Ectodermal cell (in vitro differentiated cells): ENCODE data around the gene OR4D1.

Experiments
- H3K27ac ChIP-seq: 2 replicates; pipeline ENCODE4 v1.7.0; 2013; ENCODE audit warnings: mild to moderate bottlenecking, low read depth, low read length; ENCODE audit not compliant: insufficient read depth, poor library complexity, severe bottlenecking
- H3K27me3 ChIP-seq: 2 replicates; pipeline ENCODE4 v1.7.0; 2013; ENCODE audit warnings: mild to moderate bottlenecking, low read length; ENCODE audit not compliant: insufficient read depth, control insufficient read depth, poor library complexity, severe bottlenecking
- H3K36me3 ChIP-seq: one replicate; pipeline ENCODE4 v1.7.0; 2013; ENCODE audit warnings: low read length; ENCODE audit not compliant: control insufficient read depth, insufficient read depth
- H3K4me1 ChIP-seq: one replicate; pipeline ENCODE4 v1.7.0; 2013; ENCODE audit warnings: low read length; ENCODE audit not compliant: control insufficient read depth, insufficient read depth
- H3K4me3 ChIP-seq: 2 replicates; pipeline ENCODE4 v1.7.0; 2013; ENCODE audit warnings: low read depth, low read length, control low read depth; ENCODE audit not compliant: insufficient read depth
- H3K9me3 ChIP-seq: 2 replicates; pipeline ENCODE4 v1.7.0; 2013; ENCODE audit warnings: mild to moderate bottlenecking, low read length, moderate library complexity; ENCODE audit not compliant: control insufficient read depth
- WGBS, 2 experiments: methylation state at CpG; one replicate each; pipeline ENCODE4 v1.1.7; 2013; ENCODE audit warnings: missing lambda C conversion rate in 2 of 2; 5-methylcytosine and 5-hydroxymethylcytosine counted together

Gene OR4D1

GRCh38 chr17:58172369-58173071 is 24.3 kb downstream of the OR4D1 start:
- no peaks in the 10 kb centered on the region for H3K4me1 ChIP-seq
- no peaks in the 10 kb centered on the region for H3K36me3 ChIP-seq
- H3K4me3 ChIP-seq, result no peak overlapping the region
- no peaks in the 10 kb centered on the region for H3K9me3 ChIP-seq
- H3K27ac ChIP-seq, result no peak overlapping the region
- peaks cover 14% of the 10 kb centered on the region for H3K27me3 ChIP-seq
- 42 to 44% methylated on average over 2 of the region's 2 CpGs for WGBS, 2 experiments

- H3K4me3 ChIP-seq, result no peak overlapping the region
- no peaks in the 10 kb centered on the region for H3K4me1 ChIP-seq
- H3K27me3 ChIP-seq, result peaks cover 4% of the 10 kb centered on the region
- no peak overlapping the region for H3K27ac ChIP-seq
- H3K36me3 ChIP-seq, result no peaks in the 10 kb centered on the region
- 64 to 70% methylated on average over 2 to 3 of the region's 3 CpGs for WGBS, 2 experiments
- no peaks in the 10 kb centered on the region for H3K9me3 ChIP-seq
Measured at GRCh38 chr17:58174871-58175270, 26.7 kb downstream of the OR4D1 start.

- Histone ChIP-seq H3K9me3 (no peaks in the 10 kb centered on the region), H3K27me3 (no peaks in the 10 kb centered on the region), H3K36me3 (no peaks in the 10 kb centered on the region), H3K4me1 (no peaks in the 10 kb centered on the region), H3K4me3 (no peak overlapping the region), H3K27ac (no peak overlapping the region)
- WGBS, 2 experiments, result 47 to 61% methylated on average over 6 to 7 of the region's 7 CpGs
Measured at GRCh38 chr17:58176200-58176599, 28.0 kb downstream of the OR4D1 start.

DNA sequence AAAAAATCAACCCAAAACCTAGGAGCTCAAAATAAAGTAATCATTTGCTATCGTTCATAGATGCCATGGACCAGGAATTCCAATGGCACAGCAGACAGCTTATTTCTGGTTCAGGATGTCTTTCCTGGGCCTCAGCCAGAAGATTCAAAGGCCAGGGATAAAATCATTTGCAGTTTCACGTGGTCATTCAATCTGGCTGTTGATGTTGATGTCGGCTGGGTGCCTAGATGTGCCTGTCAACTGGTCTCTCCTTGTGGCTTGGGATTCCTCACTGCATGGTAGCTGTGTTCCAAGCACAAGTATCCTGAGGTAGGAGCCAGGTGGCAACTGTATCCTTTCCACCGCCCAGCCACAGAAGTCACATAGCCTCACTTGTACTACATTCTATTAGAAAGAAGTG is 33.6 kb downstream of the OR4D1 start:
- H3K27ac ChIP-seq, result no peak overlapping the region
- 80 to 94% methylated on average over 4 of the region's 4 CpGs for WGBS, 2 experiments

GRCh38 chr17:58183514-58183913 is 35.3 kb downstream of the OR4D1 start:
- no peaks in the 10 kb centered on the region for H3K27me3 ChIP-seq

More for the DNA sequence above, 33.6 kb downstream of the OR4D1 start:
- H3K4me1 ChIP-seq, result no peaks in the 10 kb centered on the region
- no peak overlapping the region for H3K4me3 ChIP-seq
- no peaks in the 10 kb centered on the region for H3K9me3 ChIP-seq
- H3K27me3 ChIP-seq, result no peaks in the 10 kb centered on the region
- H3K36me3 ChIP-seq, result no peaks in the 10 kb centered on the region

DNA sequence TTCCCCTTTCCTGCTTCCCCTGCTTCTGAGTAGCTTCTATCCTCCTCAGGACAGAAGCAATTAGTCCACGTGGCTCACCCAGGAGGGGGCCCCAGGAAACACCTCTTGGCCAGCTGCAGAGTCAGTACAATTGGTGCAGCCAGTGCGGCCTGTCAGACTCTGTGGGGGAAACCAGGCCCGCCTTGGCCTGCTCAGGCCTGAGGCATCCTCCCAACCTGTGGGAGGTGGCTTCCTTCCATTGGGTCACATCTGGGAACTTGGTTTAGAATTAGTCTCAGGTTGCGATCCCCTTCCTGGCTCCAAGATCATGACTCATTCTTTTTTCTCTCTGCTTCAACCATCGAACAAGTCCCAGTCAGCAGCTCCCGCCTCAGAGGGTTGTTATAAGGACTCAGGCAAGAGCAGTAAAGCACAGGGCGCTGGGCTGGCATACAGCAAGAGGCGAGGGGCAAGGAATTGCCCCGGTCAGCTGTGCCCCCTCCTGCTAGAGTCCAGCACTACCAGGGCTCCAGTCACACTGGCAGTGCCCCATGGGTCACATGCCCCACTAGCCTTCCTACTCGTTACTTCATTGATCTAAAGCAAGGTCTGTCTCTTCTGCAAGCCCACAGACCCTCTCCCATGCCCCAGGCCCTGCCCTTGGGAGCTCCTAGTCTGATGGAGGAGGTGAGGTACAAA is 36.3 kb downstream of the OR4D1 start:
- Histone ChIP-seq H3K36me3 (no peaks in the 10 kb centered on the region), H3K27ac (no peak overlapping the region), H3K9me3 (no peaks in the 10 kb centered on the region), H3K4me1 (no peaks in the 10 kb centered on the region), H3K4me3 (no peak overlapping the region), H3K27me3 (no peaks in the 10 kb centered on the region)
- 65 to 71% methylated on average over 10 of the region's 10 CpGs for WGBS, 2 experiments

More at GRCh38 chr17:58183514-58183913, 35.3 kb downstream of the OR4D1 start:
- no peaks in the 10 kb centered on the region for H3K4me1 ChIP-seq
- H3K4me3 ChIP-seq, result no peak overlapping the region
- no peaks in the 10 kb centered on the region for H3K9me3 ChIP-seq
- 90 to 95% methylated on average over 4 of the region's 4 CpGs for WGBS, 2 experiments
- no peaks in the 10 kb centered on the region for H3K36me3 ChIP-seq
- no peak overlapping the region for H3K27ac ChIP-seq

GRCh38 chr17:58184986-58185761 is 37.0 kb downstream of the OR4D1 start:
- H3K4me1 ChIP-seq, result no peaks in the 10 kb centered on the region

DNA sequence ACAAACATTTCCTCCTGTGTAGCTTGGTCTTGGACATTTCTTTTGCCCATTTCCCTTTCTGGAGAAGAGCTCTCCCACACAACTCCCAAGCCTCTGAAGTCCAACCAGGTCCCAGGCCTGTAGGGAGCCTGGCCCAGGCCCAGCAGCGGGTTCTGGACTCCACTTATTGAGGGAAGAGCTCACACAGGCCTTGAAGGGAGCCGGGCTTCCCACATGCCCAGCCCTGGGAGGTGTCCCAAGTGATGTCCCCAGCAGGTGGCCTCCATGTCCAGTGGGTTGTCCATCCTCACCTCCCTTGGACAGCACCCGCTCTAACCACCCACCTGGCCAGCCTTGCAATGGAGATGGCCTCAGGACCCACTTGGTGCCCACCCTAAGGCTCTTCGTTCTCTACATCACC is 38.4 kb downstream of the OR4D1 start:
- Histone ChIP-seq H3K4me3 (no peak overlapping the region), H3K4me1 (no peaks in the 10 kb centered on the region), H3K36me3 (no peaks in the 10 kb centered on the region), H3K27me3 (no peaks in the 10 kb centered on the region), H3K9me3 (no peaks in the 10 kb centered on the region), H3K27ac (no peak overlapping the region)
- 92 to 94% methylated on average over 4 of the region's 4 CpGs for WGBS, 2 experiments

More at GRCh38 chr17:58184986-58185761, 37.0 kb downstream of the OR4D1 start:
- no peaks in the 10 kb centered on the region for H3K9me3 ChIP-seq
- no peak overlapping the region for H3K27ac ChIP-seq
- H3K27me3 ChIP-seq, result no peaks in the 10 kb centered on the region
- H3K36me3 ChIP-seq, result no peaks in the 10 kb centered on the region
- 92 to 94% methylated on average over 8 of the region's 8 CpGs for WGBS, 2 experiments
- H3K4me3 ChIP-seq, result no peak overlapping the region

DNA sequence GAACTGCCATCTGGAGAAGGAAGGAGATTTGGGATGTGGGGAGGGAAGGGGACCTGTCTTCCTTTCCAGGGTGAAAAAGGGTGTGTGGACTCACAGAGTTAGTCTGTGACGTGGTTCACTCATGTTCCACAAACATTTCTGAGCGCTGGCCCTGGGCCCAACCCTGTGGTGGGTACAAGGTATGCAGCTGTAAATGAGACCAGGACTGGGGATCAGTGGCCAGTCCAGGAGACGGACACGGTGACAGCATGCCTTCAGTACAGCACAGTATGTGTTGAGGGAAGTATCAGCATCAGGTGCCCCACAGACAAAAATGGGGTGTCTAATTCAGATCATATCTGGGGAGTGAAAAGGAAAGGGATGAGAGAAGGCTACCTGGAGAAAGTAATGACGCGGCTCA is 38.9 kb downstream of the OR4D1 start:
- no peaks in the 10 kb centered on the region for H3K27me3 ChIP-seq
- H3K27ac ChIP-seq, result no peak overlapping the region
- no peak overlapping the region for H3K4me3 ChIP-seq
- WGBS, 2 experiments, result 95 to 96% methylated on average over 6 of the region's 6 CpGs
- H3K9me3 ChIP-seq, result no peaks in the 10 kb centered on the region
- no peaks in the 10 kb centered on the region for H3K36me3 ChIP-seq
- H3K4me1 ChIP-seq, result no peaks in the 10 kb centered on the region

GRCh38 chr17:58187675-58188074 is 39.5 kb downstream of the OR4D1 start:
- no peaks in the 10 kb centered on the region for H3K4me1 ChIP-seq
- no peaks in the 10 kb centered on the region for H3K9me3 ChIP-seq
- WGBS, 2 experiments, result 78 to 81% methylated on average over 7 of the region's 7 CpGs
- H3K4me3 ChIP-seq, result no peak overlapping the region
- no peaks in the 10 kb centered on the region for H3K27me3 ChIP-seq
- H3K27ac ChIP-seq, result no peak overlapping the region
- no peaks in the 10 kb centered on the region for H3K36me3 ChIP-seq
